T follicular helper cell (primary cell): ENCODE results near the gene SPSB4.
"Not testable (repeated sequence)": the region's sequence is repeated elsewhere in the genome, so short reads cannot be mapped to it uniquely, and the experiment has no call there.

ENCODE experiments used
- DNase-seq: peaks from one replicate; pipeline ENCODE4 v3.0.0-alpha.2; 2020; ENCODE audit warnings: low read depth
- total RNA-seq, 2 experiments: gene quantifications; one replicate each; lab custom pipeline; 2026; lab: John Stamatoyannopoulos, UW

SPSB4 gene
- total RNA-seq: 0 to 0.06 reads per million in 2 experiments

- no peak for DNase-seq
Observed at GRCh38 chr3:141050576-141051442, at the start of gene SPSB4. TSS of gene SPSB4 (plus strand) at chr3:141051347. CDS start at chr3:141066105, 14,758 bp downstream.

GRCh38 chr3:141006344-141006743 lies 44.8 kb upstream of the SPSB4 start:
- DNase-seq: no peak

GRCh38 chr3:141009496-141009895 lies 41.7 kb upstream of the SPSB4 start:
- no peak for DNase-seq

GRCh38 chr3:141011232-141011996 lies 39.7 kb upstream of the SPSB4 start:
- DNase-seq: peak; percentile 56

GRCh38 chr3:141011997-141012262 lies 39.2 kb upstream of the SPSB4 start:
- no peak for DNase-seq

- DNase-seq: no peak
Observed at GRCh38 chr3:141012571-141012970, 38.6 kb upstream of the SPSB4 start.

- no peak for DNase-seq
Observed at GRCh38 chr3:141015481-141015880, 35.7 kb upstream of the SPSB4 start.

DNA sequence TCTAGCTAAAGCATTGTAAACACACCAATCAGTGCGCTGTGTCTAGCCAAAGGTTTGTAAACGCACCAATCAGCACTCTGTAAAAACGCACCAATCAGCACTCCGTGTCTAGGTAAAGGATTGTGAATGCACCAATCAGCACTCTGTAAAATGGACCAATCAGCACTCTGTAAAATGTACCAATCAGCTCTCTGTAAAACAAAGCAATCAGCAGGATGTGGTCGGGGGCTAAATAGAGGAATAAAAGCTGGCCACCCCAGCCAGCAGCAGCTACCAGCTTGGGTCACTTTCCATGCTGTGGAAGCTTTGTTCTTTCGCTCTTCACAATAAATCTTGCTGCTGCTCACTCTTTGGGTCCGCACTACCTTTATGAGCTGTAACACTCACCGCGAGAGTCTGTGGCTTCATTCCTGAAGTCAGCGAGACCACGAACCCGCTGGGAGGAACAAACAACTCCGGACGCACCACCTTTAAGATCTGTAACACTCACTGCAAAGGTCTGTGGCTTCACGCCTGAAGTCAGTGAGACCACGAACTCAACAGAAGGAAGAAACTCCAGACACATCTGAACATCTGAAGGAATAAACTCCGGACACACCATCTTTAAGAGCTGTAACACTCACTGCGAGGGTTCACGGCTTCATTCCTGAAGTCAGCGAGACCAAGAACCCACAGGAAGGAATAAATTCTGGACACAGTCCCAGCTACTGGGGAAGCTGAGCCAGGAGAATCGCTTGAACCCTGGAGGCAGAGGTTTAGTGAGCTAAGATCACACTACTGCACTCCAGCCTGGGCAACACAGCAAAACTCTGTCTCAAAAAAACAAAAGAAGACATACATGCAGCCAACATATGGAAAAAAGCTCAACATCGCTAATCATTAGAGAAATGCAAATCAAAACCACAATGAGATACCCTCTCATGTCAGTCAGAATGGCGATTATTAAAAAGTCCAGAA lies 33.5 kb upstream of the SPSB4 start:
- DNase-seq: not testable (repeated sequence)

DNA sequence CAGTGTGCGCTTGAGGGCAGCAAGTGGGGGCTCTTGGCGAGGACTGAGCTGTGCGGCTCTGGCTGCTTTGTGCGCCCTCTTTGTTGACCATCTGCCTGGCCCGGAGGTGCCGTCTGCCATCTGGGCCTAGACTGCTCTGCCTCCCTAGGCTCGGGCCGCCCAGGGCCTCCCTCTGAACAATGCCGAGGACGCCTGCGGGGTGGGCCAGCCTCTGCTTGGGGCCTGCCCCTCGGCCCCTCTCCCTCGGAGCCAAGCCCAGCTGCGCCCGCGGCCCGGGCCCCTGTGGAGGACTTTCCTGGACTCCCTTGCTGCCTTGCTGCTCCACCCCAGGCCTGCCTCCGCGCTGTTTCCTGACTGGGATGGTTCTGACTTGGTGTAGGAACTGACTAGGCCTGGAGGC lies 31.9 kb upstream of the SPSB4 start:
- no peak for DNase-seq

DNA sequence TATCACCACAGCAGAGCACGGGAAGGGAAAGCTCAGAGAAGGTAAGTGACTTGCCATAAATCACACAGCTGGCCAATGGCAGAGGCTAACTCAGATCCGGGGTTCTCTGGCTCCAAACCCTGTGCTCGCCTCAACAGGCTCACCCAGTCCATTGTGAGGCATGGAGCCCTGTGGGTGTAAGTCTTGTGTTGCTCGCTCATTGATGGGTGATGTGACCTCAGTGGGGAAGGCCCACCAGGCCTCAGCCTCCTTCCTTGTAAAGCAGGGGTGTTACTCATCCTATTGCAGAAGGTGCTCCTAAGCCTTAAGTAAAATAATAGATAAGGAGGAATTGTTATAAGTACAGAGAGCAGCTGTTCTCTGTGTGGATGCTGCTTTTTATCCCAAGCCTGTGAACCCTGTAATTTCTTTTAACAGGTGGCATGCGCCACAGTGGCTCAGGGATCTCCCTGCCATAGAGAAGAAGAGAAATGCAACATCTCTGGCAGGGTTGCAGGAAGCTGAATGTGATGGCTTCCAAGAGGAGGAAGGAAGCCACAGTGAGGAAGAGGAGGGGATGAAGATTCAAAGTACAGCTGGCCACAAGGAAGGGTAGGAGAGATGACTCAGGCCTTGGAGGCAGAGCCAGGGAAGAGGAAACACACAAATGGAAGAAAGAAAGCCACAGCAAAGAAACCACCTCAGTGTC lies 30.9 kb upstream of the SPSB4 start:
- no peak for DNase-seq

DNA sequence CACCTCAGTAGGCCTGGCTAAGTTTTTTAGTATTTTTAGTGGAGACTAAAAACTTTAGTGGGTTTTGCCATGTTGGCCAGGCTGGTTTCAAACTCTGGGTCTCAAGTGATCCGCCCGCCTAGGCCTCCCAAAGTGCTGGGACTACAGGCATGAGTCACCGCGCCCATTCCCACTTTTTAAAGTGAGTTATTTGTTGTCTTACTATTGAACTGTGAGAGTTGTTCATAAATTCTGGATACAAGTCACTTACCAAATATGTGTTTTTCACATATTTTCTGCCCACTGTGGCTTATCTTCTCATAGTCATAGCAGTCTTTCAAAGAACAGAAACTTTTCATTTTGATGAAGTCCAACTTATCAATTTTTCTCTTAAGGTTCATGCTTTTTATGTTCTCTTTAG lies 29.9 kb upstream of the SPSB4 start:
- DNase-seq: no peak

DNA sequence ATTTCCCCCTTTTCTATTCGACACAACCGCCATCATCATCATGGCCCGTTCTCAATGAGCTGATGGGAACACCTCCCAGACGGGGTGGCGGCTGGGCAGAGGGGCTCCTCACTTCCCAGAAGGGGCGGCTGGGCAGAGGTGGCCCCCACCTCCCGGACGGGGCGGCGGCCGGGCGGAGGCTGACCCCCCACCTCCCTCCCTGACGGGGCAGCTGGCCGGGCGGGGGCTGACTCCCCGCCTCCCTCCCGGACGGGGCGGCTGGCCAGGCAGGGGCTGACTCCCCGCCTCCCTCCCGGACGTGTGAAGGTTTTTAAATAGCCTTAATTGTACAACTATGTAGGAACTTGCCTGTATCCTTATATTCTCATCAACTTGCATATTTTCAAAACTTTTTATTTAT lies 20.9 kb upstream of the SPSB4 start:
- no peak for DNase-seq

GRCh38 chr3:141039589-141039988 lies 11.6 kb upstream of the SPSB4 start:
- DNase-seq: no peak

DNA sequence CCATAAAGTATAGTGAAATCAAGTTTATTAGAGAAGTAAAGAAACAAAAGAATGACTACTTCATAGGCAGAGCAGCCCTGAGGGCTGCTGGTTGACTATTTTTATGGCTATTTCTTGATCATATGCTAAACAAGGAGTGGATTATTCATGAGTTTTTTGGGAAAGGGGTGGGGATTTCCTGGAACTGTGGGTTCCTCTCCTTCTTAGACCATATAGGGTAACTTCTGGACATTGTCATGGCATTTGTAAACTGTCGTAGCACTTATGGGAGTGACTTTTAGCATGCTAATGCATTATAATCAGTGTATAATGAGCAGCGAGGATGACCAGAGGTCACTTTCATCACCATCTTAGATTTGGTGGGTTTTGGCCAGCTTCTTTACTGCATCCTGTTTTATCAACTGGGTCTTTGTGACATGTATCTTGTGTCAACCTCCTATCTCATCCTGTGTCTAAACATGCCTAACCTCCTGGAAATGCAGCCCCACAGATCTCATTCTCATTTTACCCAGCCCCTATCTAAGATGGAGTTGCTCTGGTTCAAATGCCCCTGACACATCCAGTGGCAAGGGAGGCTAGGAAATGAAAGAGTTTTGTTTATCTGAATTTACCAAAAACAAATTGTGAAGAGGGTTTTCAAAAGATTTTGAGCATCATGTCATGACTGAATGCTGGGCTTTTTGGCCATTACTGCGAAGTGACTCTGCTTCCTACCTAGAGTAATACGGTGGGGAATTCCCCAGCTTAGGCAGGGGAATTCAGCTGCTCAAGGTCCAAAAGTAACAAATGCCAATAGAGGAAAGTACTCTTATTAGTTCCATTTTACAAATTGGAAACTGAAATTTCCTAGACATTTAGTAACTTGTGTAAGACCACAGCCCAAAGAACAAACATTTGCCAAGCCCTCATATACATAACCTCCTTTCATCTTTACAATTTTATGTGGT lies 6.2 kb upstream of the SPSB4 start:
- DNase-seq: no peak

DNA sequence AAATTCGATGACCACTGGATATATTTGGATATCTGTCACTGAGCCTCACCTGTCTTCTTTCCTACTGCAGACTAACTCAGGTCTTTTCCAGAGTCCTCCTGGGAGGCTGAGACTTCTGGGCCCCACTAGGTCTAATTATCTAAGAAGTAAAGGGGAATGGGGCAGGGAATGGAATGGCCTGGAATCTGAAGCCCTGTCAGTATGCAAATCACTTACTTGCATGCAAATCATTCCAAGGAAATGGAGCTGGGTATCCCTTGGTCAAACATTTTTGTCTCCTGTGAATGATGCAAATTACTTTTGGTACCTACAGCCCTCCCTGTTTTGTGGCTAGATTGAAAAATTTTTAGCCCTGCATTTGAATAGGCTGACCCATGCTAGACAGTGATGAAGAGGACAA lies 5.3 kb upstream of the SPSB4 start:
- DNase-seq: no peak

GRCh38 chr3:141047168-141047567 lies 4.0 kb upstream of the SPSB4 start:
- no peak for DNase-seq

DNA sequence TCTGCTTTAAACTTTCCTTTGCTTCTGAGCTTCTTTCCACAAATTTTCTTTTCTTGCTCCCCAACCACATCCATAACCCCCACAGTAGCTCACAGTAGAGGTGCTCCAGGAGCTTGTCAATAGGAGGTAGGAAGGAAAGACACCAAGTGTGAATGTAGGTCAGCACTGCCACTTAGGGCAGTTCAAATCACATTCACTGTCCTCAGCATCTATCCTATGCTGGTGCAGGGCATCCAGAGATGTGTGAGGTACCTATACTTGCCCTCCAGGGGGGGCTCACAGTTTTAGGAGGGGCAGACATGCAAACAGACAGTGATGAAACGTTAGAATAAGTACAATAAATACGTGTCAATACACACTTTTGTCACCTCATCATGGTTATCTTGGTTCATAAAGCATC lies 1.5 kb upstream of the SPSB4 start:
- no peak for DNase-seq

- no peak for DNase-seq
Observed at GRCh38 chr3:141051443-141052200, 475 bp downstream of the SPSB4 start.

DNA sequence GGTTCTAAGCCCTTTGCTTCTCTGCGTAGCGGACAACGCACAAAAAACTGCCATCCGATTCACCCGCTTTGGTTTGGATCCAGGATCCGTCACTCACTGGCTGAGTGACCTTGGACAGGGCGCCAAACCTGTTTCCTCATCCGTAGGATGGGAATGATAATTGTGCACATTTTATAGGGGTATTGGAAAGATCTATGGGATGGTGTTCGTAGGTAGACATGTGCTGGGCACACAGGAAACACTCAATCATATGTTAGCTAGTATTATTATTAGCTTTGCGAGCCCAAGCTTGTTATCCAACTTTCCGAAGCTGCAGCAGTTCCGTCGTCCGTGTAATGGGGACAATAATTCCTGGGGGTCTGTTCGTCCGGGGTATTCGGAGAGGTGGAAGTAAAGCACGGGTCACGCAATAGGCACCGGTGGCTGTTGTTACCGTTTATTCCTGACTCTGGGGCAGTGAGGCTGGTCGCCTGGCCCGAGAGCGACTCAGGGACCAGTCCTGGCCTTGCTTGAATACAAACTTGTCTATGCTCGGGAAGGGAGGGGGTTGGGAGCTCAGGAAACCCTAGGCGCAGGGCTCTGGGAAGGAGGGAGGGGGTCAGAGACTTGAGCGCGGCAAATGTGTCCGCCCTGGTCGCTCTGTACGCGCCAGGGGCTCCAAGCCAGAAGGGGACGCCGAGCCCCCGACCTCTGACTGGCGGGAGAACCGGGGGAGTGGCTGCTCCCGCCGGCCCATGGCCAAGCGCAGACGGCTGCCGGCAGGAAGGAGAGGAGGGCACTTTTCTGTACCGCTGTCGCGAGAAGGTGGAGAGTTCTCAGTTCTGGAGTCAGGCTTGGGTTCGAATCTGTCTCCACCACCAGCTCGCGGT lies 1.3 kb downstream of the SPSB4 start:
- no peak for DNase-seq
